Stomach smooth muscle (tissue), 2 donors: ENCODE data around the gene EMSY.

Source experiments
- H3K27ac ChIP-seq: one replicate; pipeline ENCODE4 v1.7.0; 2013; ENCODE audit warnings: mild to moderate bottlenecking, low read length, inconsistent platforms
- H3K27me3 ChIP-seq, 2 donors: one replicate each; pipeline ENCODE4 v1.7.0; 2013; ENCODE audit warnings: low read length in 2 of 2; ENCODE audit not compliant: insufficient read depth in 2 of 2, control insufficient read depth in 1 of 2
- H3K36me3 ChIP-seq, 2 donors: one replicate each; pipeline ENCODE4 v1.7.0; 2013; ENCODE audit warnings: low read length in 2 of 2; ENCODE audit not compliant: control insufficient read depth in 2 of 2, insufficient read depth in 2 of 2
- H3K4me1 ChIP-seq: one replicate; pipeline ENCODE4 v1.7.0; 2013; ENCODE audit warnings: low read length; ENCODE audit not compliant: control insufficient read depth, insufficient read depth
- H3K4me3 ChIP-seq, 2 donors: one replicate each; pipeline ENCODE4 v1.7.0; 2013; ENCODE audit warnings: low read length in 2 of 2
- H3K9ac ChIP-seq, 2 donors: one replicate each; pipeline ENCODE4 v1.7.0; 2013; ENCODE audit warnings: low read length in 2 of 2, mild to moderate bottlenecking in 1 of 2
- H3K9me3 ChIP-seq, 2 donors: one replicate each; pipeline ENCODE4 v1.7.0; 2013; ENCODE audit warnings: low read length in 2 of 2; ENCODE audit not compliant: control insufficient read depth in 2 of 2
- donor health status: healthy.
- donor health status: Pancreatic carcinoma.

The EMSY gene

GRCh38 chr11:76596652-76597051, 151.8 kb downstream of the EMSY start:
- H3K27me3 ChIP-seq: no peaks in the 10 kb centered on the region
- no peak overlapping the region for H3K4me3 ChIP-seq
- no peaks in the 10 kb centered on the region for H3K4me1 ChIP-seq
- H3K36me3 ChIP-seq: no peaks in the 10 kb centered on the region
- H3K27ac ChIP-seq: no peak overlapping the region
- H3K9me3 ChIP-seq: no peaks in the 10 kb centered on the region
- H3K9ac ChIP-seq: no peak overlapping the region

- no peak overlapping the region for H3K4me3 ChIP-seq
- no peaks in the 10 kb centered on the region for H3K27me3 ChIP-seq
- H3K9me3 ChIP-seq: no peaks in the 10 kb centered on the region
- H3K36me3 ChIP-seq: no peaks in the 10 kb centered on the region
- no peak overlapping the region for H3K27ac ChIP-seq
- H3K9ac ChIP-seq: no peak overlapping the region
- H3K4me1 ChIP-seq: peaks cover 8% of the 10 kb centered on the region
Observed at GRCh38 chr11:76597533-76598425, 153.0 kb downstream of the EMSY start.

- H3K9me3 ChIP-seq: no peaks in the 10 kb centered on the region
- no peak overlapping the region for H3K27ac ChIP-seq
- H3K36me3 ChIP-seq: no peaks in the 10 kb centered on the region
- H3K27me3 ChIP-seq: no peaks in the 10 kb centered on the region
- peaks cover 11% of the 10 kb centered on the region for H3K4me1 ChIP-seq
- no peak overlapping the region for H3K4me3 ChIP-seq
- no peak overlapping the region for H3K9ac ChIP-seq
Observed at GRCh38 chr11:76598426-76598839, 153.6 kb downstream of the EMSY start.

- peaks cover 17% of the 10 kb centered on the region for H3K4me1 ChIP-seq
- no peak overlapping the region for H3K4me3 ChIP-seq
- H3K9me3 ChIP-seq: no peaks in the 10 kb centered on the region
- no peaks in the 10 kb centered on the region for H3K27me3 ChIP-seq
- H3K27ac ChIP-seq: no peak overlapping the region
- H3K36me3 ChIP-seq: no peaks in the 10 kb centered on the region
- H3K9ac ChIP-seq: no peak overlapping the region
Observed at GRCh38 chr11:76599041-76600013, 154.5 kb downstream of the EMSY start.

- no peaks in the 10 kb centered on the region for H3K27me3 ChIP-seq
- no peak overlapping the region for H3K4me3 ChIP-seq
- H3K9ac ChIP-seq: no peak overlapping the region
- no peaks in the 10 kb centered on the region for H3K9me3 ChIP-seq
- peaks cover 26% of the 10 kb centered on the region for H3K4me1 ChIP-seq
- no peaks in the 10 kb centered on the region for H3K36me3 ChIP-seq
- H3K27ac ChIP-seq: no peak overlapping the region
Observed at GRCh38 chr11:76600124-76600655, 155.4 kb downstream of the EMSY start.

GRCh38 chr11:76601272-76601671, 156.5 kb downstream of the EMSY start:
- Histone ChIP-seq H3K27ac (no peak overlapping the region), H3K9ac (no peak overlapping the region), H3K9me3 (no peaks in the 10 kb centered on the region), H3K4me1 (peaks cover 33% of the 10 kb centered on the region), H3K4me3 (no peak overlapping the region), H3K36me3 (no peaks in the 10 kb centered on the region), H3K27me3 (no peaks in the 10 kb centered on the region)

GRCh38 chr11:76601724-76602123, 156.9 kb downstream of the EMSY start:
- no peak overlapping the region for H3K9ac ChIP-seq
- no peak overlapping the region for H3K4me3 ChIP-seq
- H3K36me3 ChIP-seq: no peaks in the 10 kb centered on the region
- peaks cover 33% of the 10 kb centered on the region for H3K4me1 ChIP-seq
- H3K9me3 ChIP-seq: no peaks in the 10 kb centered on the region
- no peak overlapping the region for H3K27ac ChIP-seq
- H3K27me3 ChIP-seq: no peaks in the 10 kb centered on the region

- no peak overlapping the region for H3K4me3 ChIP-seq
- H3K27ac ChIP-seq: no peak overlapping the region
- no peaks in the 10 kb centered on the region for H3K36me3 ChIP-seq
- no peaks in the 10 kb centered on the region for H3K27me3 ChIP-seq
- no peak overlapping the region for H3K9ac ChIP-seq
- H3K4me1 ChIP-seq: peaks cover 33% of the 10 kb centered on the region
- H3K9me3 ChIP-seq: no peaks in the 10 kb centered on the region
Observed at GRCh38 chr11:76602431-76602861, 157.6 kb downstream of the EMSY start.
